22Rv1 (cell line): ENCODE measurements around the gene NIPAL3.

ENCODE experiments used
- CTCF ChIP-seq: fragments of 450-650 bp; IDR thresholded peaks from 2 replicates; pipeline ENCODE4 v1.5.1; 2017; ENCODE audit warnings: mild to moderate bottlenecking
- ZFX ChIP-seq: fragments of 450-650 bp; IDR thresholded peaks from 2 replicates; pipeline ENCODE4 v1.6.1; 2017; ENCODE audit warnings: antibody characterized with exemption, borderline replicate concordance

GRCh38 chr1:24413350-24414163 is 2.0 kb upstream of the NIPAL3 start, which contains the start of gene STPG1:
- TF ChIP-seq CTCF (no peak), ZFX (no peak)
